Stimulated activated CD4-positive, alpha-beta T cell treated with anti-CD3 and anti-CD28 coated beads, Interleukin-15, amount 100 ng/mL, for 1 hour (primary cell): ENCODE measurements around the gene RNU5B-1.
"Not testable (repeated sequence)": the region's sequence is repeated elsewhere in the genome, so short reads cannot be mapped to it uniquely, and the experiment has no call there.

Experiments used
- DNase-seq, 2 donors: peaks; one replicate each; pipeline ENCODE4 v3.0.0-alpha.2; 2020; ENCODE audit warnings: low read depth in 1 of 2, low spot score in 1 of 2

RNU5B-1 gene

DNA sequence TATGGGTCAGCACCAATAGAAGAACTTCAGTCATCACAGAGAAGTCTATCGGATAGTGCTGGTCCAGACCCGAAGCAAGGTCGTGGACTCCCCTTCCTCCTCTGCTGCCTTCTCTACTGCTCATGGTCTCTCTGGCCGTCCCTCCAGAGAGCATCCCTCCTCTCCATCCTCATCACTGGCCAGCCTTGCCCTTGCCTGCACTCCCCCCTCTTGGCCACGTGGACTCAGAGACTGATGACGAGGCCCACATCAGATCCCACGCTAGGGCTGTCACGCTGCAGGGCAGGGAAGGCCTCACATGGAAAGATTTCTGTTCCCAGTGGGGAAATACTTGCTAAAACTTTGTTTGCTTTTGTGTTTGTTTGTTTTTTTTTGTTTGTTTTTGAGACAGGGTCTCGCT is 38.0 kb downstream of the RNU5B-1 start:
- DNase-seq, result no peak

DNA sequence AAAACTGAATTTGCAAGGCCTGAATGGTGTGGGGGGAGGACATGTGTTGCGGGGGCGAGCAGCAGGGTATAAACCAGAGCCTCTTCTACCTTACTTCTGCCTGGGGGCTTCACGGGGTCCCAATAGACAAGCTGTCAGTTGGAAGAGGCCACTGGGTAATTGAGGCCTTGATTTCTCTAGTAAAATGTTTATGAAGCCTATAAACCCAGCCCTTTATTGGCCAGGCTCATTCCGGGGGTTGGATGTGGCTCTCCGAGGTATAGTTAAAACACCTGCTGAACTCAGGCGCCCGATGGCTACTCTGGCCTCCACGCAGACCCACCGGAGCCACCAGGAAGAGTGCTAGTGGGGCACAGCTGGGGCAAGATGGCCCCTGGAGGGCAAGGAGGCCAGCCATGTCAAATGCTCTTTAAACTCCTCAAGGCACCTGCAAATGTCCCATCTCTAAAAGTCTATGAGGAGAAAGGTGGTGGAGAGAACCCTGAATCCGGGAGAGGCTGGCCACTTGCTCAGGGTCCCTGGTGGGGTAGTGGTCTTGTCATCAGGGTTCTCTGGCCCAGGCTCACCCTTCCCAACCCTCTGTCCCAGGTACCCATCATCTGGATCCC is 39.0 kb downstream of the RNU5B-1 start:
- no peak for DNase-seq

DNA sequence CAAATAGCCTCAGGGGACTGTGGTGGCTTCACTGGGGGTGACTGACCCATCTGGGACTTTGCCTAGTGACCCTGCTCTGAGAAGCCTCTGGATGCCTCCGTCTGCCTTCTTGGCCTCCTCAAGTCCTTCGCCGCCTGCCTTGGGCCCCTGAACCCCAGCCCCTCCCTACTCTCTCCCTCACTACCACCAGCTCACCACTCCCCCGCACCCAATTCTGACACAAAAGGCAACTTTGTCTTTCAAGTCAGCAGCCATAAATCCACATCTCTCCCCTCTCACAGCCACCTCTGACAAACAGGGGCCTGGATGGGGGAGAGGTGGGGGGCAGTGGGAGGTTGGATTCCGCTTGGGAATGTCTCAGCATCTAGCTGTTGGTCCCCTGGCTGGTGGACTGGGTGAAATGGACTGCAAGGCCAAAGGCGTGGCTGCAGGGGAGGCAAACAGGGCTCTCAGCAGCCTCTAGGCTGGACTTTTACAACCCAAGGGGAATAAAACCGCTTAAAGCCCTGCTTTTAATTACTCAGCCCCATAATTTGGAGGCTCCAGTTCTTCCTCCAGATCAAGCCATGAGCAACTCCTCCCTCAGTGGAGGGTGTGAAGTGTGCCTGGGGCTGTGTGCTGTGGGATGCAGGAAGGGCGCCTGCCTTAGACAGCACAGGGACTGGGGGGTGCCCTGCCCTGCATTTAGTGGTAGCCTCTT is 39.9 kb downstream of the RNU5B-1 start:
- no peak for DNase-seq

DNA sequence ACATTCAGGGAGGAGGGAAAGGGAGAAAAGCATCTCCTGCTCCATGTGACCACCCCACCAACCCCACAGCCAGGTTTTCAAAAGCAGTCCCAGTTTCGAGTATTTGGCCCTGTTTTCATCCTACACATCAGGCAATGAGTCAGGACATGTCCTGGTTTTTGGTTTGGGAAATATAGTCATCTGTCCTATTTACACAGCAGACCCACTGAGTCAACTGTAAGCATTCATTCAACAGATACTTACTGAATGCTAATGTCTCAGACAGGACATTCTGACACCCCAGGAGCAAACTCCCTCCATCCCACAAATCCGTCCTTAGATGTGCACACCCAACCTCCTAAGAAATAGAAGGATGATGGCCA is 40.4 kb downstream of the RNU5B-1 start:
- no peak for DNase-seq

DNA sequence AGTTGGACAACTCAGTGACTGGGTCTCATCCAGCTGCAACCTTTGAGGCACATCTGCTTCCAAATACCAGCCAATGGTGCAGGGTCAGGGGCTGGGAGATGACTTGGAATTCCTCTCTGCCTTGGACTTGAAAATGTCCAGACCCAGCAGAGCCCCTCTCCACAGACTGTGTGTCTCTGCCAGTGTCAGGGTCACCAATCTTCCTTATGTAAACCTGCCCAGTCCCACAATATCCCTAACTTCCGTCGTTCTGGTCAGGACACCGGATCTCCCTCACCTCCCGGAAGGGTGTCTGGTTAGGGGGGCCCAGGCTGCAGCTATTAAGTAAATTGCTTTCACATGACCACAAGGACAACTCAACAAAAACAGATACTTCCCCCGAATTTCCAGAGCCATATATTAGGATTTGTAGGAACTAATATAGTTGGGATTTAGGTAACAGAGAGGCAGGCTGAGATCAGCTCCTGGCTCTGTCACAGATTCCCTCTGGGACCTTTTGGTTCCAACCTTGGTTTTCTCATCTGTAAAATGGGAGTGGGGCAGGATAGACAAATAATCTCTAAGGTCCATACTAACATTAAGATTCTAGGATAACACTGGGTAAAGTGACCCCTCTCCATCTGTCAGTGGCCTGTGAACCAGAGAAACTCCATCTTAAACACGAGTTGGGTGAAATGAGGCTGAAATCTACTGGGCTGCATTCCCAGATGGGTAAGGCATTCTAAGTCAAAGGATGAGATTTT is 42.5 kb downstream of the RNU5B-1 start:
- DNase-seq, result no peak

DNA sequence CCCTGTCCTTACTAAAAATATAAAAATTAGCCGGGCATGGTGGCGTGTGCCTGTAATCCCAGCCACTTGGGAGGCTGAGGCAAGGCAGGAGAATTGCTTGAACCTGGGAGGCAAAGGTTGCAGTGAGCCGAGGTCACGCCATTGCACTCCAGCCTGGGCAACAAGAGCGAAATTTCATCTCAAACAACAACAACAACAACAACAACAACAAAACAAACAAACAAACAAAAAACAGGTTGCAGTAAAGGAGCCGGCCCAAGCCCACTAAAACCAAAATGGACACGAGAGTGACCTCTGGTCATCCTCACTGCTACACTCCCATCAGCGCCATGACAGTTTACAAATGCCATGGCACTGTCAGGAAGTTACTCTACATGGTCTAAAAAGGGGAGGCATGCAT is 43.3 kb downstream of the RNU5B-1 start:
- not testable (repeated sequence) for DNase-seq

DNA sequence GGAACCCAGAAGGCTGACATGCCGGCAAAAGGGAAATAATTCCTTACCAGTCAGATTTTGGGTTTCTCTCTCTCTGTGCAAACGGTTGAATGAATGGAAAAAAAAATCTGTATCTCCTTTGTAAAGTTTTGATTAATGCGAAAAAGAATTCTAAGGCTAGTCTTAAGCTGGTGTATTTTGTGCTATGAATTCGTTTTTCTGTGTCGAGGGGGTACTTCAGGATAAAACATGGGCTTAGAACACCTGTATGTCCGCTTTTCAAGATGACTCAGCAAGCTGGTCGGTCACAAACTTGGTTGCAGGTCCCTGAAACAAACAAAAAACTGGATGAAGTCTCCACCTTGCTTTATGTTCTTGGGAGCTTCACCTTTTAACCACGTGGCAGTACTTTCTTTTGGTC is 44.9 kb downstream of the RNU5B-1 start:
- DNase-seq, result no peak

DNA sequence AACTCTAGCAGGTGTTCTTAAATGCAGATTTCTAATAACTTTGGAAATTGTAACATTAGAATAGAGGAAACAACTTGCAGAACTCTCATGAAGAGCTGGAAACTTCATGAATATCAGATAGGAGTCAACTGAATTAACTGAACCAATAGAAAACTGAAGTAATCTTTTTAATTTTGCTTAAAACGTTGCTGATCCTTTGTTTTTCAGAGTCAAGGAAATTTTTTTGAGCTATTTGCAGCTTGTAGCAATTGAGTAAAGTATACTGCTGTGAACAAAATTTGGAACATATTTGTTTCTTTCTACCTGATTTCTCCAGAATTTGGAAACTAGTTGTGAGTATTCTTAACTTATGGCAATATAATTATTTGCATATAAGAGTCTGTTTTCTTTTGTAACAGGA is 47.5 kb downstream of the RNU5B-1 start:
- not testable (repeated sequence) for DNase-seq
